GM12878 (cell line): ENCODE data around the gene FBXO5. TPM values are rescaled to one million over a fixed set of nuclear protein-coding genes. Genes with fewer than 3 reads are reported as not detected.
A peak's percentile ranks its signal among the peaks of the same experiment; 100 is the strongest.

ENCODE experiments used
- ATAC-seq: fragments of 200-7000 bp; cut with Tn5 transposase; 3 replicates; pipeline ENCODE4 v1.9.1; 2020; ENCODE audit warnings: mild to moderate bottlenecking, moderate library complexity
- BruUV-seq: library from RNA; stranded (reverse); fragments of 400-500 nt; replicated peaks from 2 replicates; lab custom pipeline; 2021; lab: Mats Ljungman, UMichigan
- CTCF ChIA-PET: fragments of 300-600 bp; sonication (Branson Sonifier 250); formaldehyde crosslinking; extraction: SDS; loops from one replicate; lab custom pipeline; 2021; ENCODE audit warnings: inconsistent platforms; lab: Yijun Ruan, JAX
- POLR2A ChIA-PET: fragments of 350-600 bp; formaldehyde crosslinking; extraction: SDS; loops from one replicate; lab custom pipeline; 2021; ENCODE audit warnings: inconsistent platforms; lab: Charles Lee
- RAD21 ChIA-PET: fragments of 300-600 bp; sonication (Branson Sonifier 250); formaldehyde crosslinking; loops from one replicate; lab custom pipeline; 2023; ENCODE audit warnings: antibody characterized with exemption; ENCODE audit not compliant: unreplicated experiment; lab: Charles Lee
- SMC1A ChIA-PET: fragments of 300-600 bp; sonication (Branson Sonifier 250); formaldehyde crosslinking; loops from one replicate; lab custom pipeline; 2023; ENCODE audit not compliant: unreplicated experiment, uncharacterized antibody; lab: Charles Lee
- DNase-seq: peaks from one replicate; pipeline ENCODE4 v3.0.0-alpha.2; 2011; ENCODE audit warnings: low read depth, low spot score
- FAIRE-seq: peaks from 3 replicates; lab custom pipeline; 2011; peaks lifted over from hg19 to GRCh38; lab: Jason Lieb, UNC
- H2AFZ ChIP-seq: 2 replicates; pipeline ENCODE4 v1.6.0; 2011; ENCODE audit warnings: low read depth, low read length, control low read depth; ENCODE audit not compliant: control insufficient read depth
- H3K27ac ChIP-seq: 2 replicates; pipeline ENCODE4 v1.5.1; 2011; ENCODE audit warnings: control low read depth; ENCODE audit not compliant: control insufficient read depth, insufficient read depth
- H3K27me3 ChIP-seq, 2 experiments: replicated peaks in 1 of 2; 2 replicates each; pipeline versions ENCODE4 v1.6.0 to v1.6.1; 2011; ENCODE audit warnings: low read length in 1 of 2; ENCODE audit not compliant: control insufficient read depth in 2 of 2, insufficient read depth in 2 of 2
- H3K36me3 ChIP-seq, 2 experiments: 2 replicates each; pipeline ENCODE4 v1.5.1; 2011; ENCODE audit warnings: low read length in 1 of 2; ENCODE audit not compliant: control insufficient read depth in 2 of 2, insufficient read depth in 2 of 2
- H3K4me1 ChIP-seq: 2 replicates; pipeline ENCODE4 v1.6.1; 2011; ENCODE audit warnings: mild to moderate bottlenecking, low read length, moderate library complexity, mixed read lengths; ENCODE audit not compliant: control insufficient read depth, insufficient read depth
- H3K4me2 ChIP-seq: 2 replicates; pipeline ENCODE4 v1.6.0; 2011; ENCODE audit warnings: control low read depth; ENCODE audit not compliant: control insufficient read depth, insufficient read depth
- H3K4me3 ChIP-seq: fragments of 200-600 bp; sonication (generic); 2 replicates; pipeline ENCODE4 v1.5.1; 2016
- H3K79me2 ChIP-seq: 2 replicates; pipeline ENCODE4 v1.6.0; 2011; ENCODE audit warnings: low read length; ENCODE audit not compliant: control insufficient read depth, insufficient read depth
- H3K9ac ChIP-seq: 2 replicates; pipeline ENCODE4 v1.8.0; 2011; ENCODE audit warnings: low read length, control low read depth, mixed read lengths; ENCODE audit not compliant: control insufficient read depth, insufficient read depth
- H3K9me3 ChIP-seq: replicated peaks from 3 replicates; pipeline ENCODE4 v1.5.1; 2011; ENCODE audit warnings: mild to moderate bottlenecking, low read length; ENCODE audit not compliant: control insufficient read depth, insufficient read depth
- H4K20me1 ChIP-seq: 2 replicates; pipeline ENCODE4 v1.6.0; 2011; ENCODE audit not compliant: control insufficient read depth, insufficient read depth
- KLF5 ChIP-seq: fragments of 450-650 bp; IDR thresholded peaks from 2 replicates; pipeline ENCODE4 v1.6.1; 2014; ENCODE audit warnings: mild to moderate bottlenecking; ENCODE audit not compliant: partially characterized antibody
- MTA2 ChIP-seq: fragments of 450-650 bp; IDR thresholded peaks from 2 replicates; pipeline ENCODE4 v1.6.1; 2016; ENCODE audit warnings: low read depth, mild to moderate bottlenecking, moderate library complexity
- NFYA ChIP-seq: IDR thresholded peaks from 2 replicates; pipeline ENCODE4 v1.6.1; 2011; ENCODE audit warnings: low read depth, mild to moderate bottlenecking, low read length, improper control_type of control experiment, borderline replicate concordance
- TCF3 ChIP-seq: IDR thresholded peaks from 2 replicates; pipeline ENCODE4 v1.6.1; 2012; ENCODE audit warnings: low read depth, mild to moderate bottlenecking, low read length, borderline replicate concordance; ENCODE audit not compliant: insufficient read depth
- in situ Hi-C: fragments of 300-500 bp; cut with MboI; formaldehyde crosslinking; loops from 9 replicates; pipeline ENCODE4 v1.14.3; 2018; ENCODE audit warnings: mixed read lengths
- intact Hi-C: fragments of 100-400 bp; cut with micrococcal nuclease; formaldehyde crosslinking; loops from one replicate; pipeline ENCODE4 v1.14.2; 2022; ENCODE audit not compliant: unreplicated experiment
- polyA plus RNA-seq, 11 experiments: library from polyadenylated mRNA; depleted of rRNA in 4 of 11; unstranded in 6 of 11; stranded (reverse) in 5 of 11; fragments of >200 nt; fragmentation: Nextera tagmentation in 4 of 11; fragmentation: Illumina TruSeq in 1 of 11; extraction: Ambion mirVana in 4 of 11; extraction: Trizol in 1 of 11; gene quantifications; 1 replicate in 1 of 11; 2 replicates in 10 of 11; pipeline versions ENCODE4 v1.2.1 to v1.2.3, GENCODE V29; 2011 to 2016; ENCODE audit warnings: inconsistent platforms in 2 of 11, missing spikeins in 2 of 11, low read depth in 1 of 11
- total RNA-seq, 4 experiments: library from RNA; depleted of rRNA in 3 of 4; stranded (reverse); fragments of >200 nt in 3 of 4; fragmentation: Illumina TruSeq in 1 of 4; extraction: Trizol in 1 of 4; gene quantifications; 2 replicates each; pipeline versions ENCODE4 v1.2.1 to v1.2.3, GENCODE V29; 2013 to 2021
- TF ChIP-seq, protein P1 (sequence below), 3 experiments: IDR thresholded peaks in 2 of 3; conservative IDR thresholded peaks in 1 of 3; 2 replicates each; pipeline ENCODE4 v1.5.1; 2011; ENCODE audit warnings: low read depth in 3 of 3, low read length in 3 of 3, mild to moderate bottlenecking in 3 of 3, control low read depth in 2 of 3, moderate library complexity in 2 of 3, inconsistent platforms in 1 of 3, mixed read lengths in 1 of 3; ENCODE audit not compliant: control insufficient read depth in 2 of 3, insufficient read depth in 1 of 3; ENCODE audit errors: extremely low read depth in 1 of 3

Gene FBXO5
- total and polyA plus RNA-seq, 10 of the 15 experiments (the other 5 are each of a cell fraction or from before 2014, with no cell fraction given), result 13.6 to 62.2 (median 37.7) TPM

DNA sequence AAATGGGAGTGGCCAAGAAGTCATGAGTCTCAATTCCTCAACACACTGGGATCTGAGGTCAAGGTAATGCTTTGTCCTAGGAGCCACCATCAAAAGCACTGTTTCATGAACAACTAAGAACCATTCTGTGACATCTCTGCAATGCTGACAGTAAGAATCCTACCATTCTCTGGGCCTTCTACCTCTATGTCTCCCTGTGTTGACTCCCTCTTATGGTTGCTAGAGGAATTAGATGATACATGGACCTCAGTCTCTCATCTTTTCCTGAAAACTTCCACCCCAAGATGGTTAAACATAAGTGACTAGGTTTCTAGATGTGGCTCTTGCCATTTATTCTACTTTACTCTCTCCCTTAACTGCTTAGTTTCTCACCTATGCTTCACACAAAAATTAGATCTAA lies 10.6 kb upstream of the FBXO5 start:
- RAD21 ChIA-PET, result no interaction called here
- no peaks in the 10 kb centered on the region for H4K20me1 ChIP-seq
- H3K4me3 ChIP-seq, result no peak overlapping the region
- H3K27me3 ChIP-seq, result no peaks in the 10 kb centered on the region
- CTCF ChIA-PET, result no interaction called here
- peaks cover 44% of the 10 kb centered on the region for H3K79me2 ChIP-seq
- H3K4me2 ChIP-seq, result no peak overlapping the region
- no peak overlapping the region for H3K9ac ChIP-seq
- intact Hi-C loops, result no loop called here
- FAIRE-seq (peak; percentile 70), ATAC-seq (peak; percentile 59)
- in situ Hi-C loops, result loop anchor here (25.0 kb wide), 3 partner anchors 1244 to 1744 kb away; partner anchors contain the start of gene SCAF8
- BruUV-seq, result no TSS peak
- H3K9me3 ChIP-seq, result no peaks in the 10 kb centered on the region; the same call in 2 of the 3 replicates
- SMC1A ChIA-PET, result no interaction called here
- no peak for TF ChIP-seq MTA2
- TF ChIP-seq KLF5, result no peak
- TF ChIP-seq, protein P1, sequence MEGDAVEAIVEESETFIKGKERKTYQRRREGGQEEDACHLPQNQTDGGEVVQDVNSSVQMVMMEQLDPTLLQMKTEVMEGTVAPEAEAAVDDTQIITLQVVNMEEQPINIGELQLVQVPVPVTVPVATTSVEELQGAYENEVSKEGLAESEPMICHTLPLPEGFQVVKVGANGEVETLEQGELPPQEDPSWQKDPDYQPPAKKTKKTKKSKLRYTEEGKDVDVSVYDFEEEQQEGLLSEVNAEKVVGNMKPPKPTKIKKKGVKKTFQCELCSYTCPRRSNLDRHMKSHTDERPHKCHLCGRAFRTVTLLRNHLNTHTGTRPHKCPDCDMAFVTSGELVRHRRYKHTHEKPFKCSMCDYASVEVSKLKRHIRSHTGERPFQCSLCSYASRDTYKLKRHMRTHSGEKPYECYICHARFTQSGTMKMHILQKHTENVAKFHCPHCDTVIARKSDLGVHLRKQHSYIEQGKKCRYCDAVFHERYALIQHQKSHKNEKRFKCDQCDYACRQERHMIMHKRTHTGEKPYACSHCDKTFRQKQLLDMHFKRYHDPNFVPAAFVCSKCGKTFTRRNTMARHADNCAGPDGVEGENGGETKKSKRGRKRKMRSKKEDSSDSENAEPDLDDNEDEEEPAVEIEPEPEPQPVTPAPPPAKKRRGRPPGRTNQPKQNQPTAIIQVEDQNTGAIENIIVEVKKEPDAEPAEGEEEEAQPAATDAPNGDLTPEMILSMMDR (IDR thresholded peaks at IDR 0.05 in 2 of 3, conservative IDR thresholded peaks at IDR 0.05 in 1 of 3; ENCODE audit: control insufficient read depth in 2 of 3, extremely low read depth in 1 of 3, insufficient read depth in 1 of 3, low read depth in 3 of 3, low read length in 3 of 3), result peak in 1 of 3 experiments; percentile 12; a peak in 1 of 6 replicates
- no peak for TF ChIP-seq TCF3
- TF ChIP-seq NFYA, result no peak
- TF ChIP-seq, all 136 proteins: peak for 1
- DNase-seq, result no peak
- Histone ChIP-seq H3K36me3 (peaks cover 0 to 16% of the 10 kb centered on the region in 2 experiments; a peak in 2 of 4 replicates), H3K27ac (no peak overlapping the region), H3K4me1 (0 out of 2 replicates have a peak, but pooled peaks cover 2% of the 10 kb centered on the region), H2AFZ (no peak overlapping the region)
- POLR2A ChIA-PET, result no interaction called here
